Astrocyte of the cerebellum (primary cell): Measurements from ENCODE around the gene HAUS1.
A peak's percentile ranks its signal among the peaks of the same experiment; 100 is the strongest.

Experiments
- DNase-seq: peaks from one replicate; pipeline ENCODE4 v3.0.0-alpha.2; 2011; ENCODE audit warnings: low read depth
- H3K4me3 ChIP-seq: 2 replicates; pipeline ENCODE4 v1.5.1; 2011; ENCODE audit warnings: mild to moderate bottlenecking, low read depth, low read length, moderate library complexity
- CTCF ChIP-seq: IDR thresholded peaks from 2 replicates; pipeline ENCODE4 v1.5.1; 2012; ENCODE audit warnings: low read length, low read depth, moderate library complexity, mild to moderate bottlenecking; ENCODE audit errors: missing control alignments
- in situ Hi-C: cut with HindIII; loops from 2 replicates; pipeline ENCODE4 v1.10.0; 2017; ENCODE audit warnings: low sequenced_read_pairs

The HAUS1 gene

DNA sequence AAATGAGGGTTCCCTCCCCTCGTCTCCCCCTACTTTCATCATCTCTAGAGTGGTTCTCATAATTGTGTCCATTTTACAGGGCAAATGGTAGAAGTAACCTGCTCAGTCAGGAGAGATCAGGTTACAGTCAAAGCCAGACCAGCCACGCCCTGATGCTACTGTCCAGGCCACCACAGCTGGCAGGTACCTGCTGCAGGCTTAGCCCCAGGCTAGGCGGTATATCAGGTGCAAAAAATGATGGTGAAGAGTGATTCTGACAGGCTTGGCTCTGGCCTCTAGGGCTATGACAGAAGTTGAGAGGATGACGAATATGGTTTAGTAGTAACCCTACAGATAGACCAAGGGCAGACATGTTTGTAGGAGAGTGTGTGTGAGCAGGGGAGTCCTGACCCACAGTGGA lies 67.1 kb downstream of the HAUS1 start:
- no peak for DNase-seq
- TF ChIP-seq CTCF: no peak
- in situ Hi-C loops: no loop called here
- no peak overlapping the region for H3K4me3 ChIP-seq

GRCh38 chr18:46173393-46174341 lies 69.5 kb downstream of the HAUS1 start:
- H3K4me3 ChIP-seq: peak overlapping the region; percentile 95
- in situ Hi-C loops: no loop called here
- peak; percentile 72 for DNase-seq
- TF ChIP-seq CTCF: peak; percentile 86

DNA sequence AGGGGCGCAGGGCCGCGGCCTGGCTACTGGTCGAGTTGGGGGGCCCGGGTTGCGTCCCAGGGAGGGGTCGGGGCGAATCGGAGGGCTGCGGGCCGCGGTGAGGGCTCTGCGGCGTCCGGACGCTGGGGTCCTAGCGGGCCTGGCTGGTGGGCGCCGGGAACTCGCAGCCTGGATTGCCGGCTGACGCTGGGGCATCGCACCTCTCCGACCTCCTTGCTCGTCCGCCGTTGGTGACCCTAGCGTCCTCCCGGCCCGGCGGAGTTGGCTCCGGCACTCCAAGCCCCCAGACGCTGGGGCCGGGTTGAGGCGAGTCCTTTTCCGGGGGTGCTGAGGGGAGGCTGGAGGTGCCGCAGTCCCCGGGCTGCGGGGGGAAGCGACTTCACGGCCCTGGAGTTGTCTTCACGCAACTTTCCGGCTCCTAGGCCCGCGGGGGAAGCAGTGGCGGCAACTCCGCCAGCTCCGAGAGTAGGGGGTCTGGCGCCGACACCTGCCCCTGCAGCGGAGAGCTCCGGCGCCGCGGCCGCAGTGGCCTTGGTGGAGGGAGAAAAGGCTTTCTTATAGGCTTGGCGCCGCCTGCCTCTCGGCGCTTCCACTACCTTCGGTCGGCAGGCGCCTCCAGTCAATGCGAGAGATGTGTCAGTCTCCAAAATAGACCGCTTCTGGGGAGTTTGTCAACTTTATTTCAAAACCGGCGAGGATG lies 70.3 kb downstream of the HAUS1 start:
- DNase-seq: no peak
- no peak for TF ChIP-seq CTCF
- H3K4me3 ChIP-seq: peak overlapping the region; percentile 95
- in situ Hi-C loops: no loop called here

GRCh38 chr18:46176001-46176400 lies 71.8 kb downstream of the HAUS1 start:
- in situ Hi-C loops: no loop called here
- no peak for DNase-seq
- no peak overlapping the region for H3K4me3 ChIP-seq
- no peak for TF ChIP-seq CTCF
